ENCODE results near the gene NOL6.
"Not testable (repeated sequence)": the region's sequence is repeated elsewhere in the genome, so short reads cannot be mapped to it uniquely, and the experiment has no call there.

The NOL6 gene

GRCh38 chr9:33473643-33474352 is at the start of gene NOL6:
Gene NOL6 (minus strand): TSS chr9:33473924. CDS start chr9:33473842, 82 bp downstream.
- FAIRE-seq: peak; percentile 97

- FAIRE-seq: not testable (repeated sequence)
These were observed 48.1 kb upstream of the NOL6 start for GRCh38 chr9:33521861-33522260.

DNA sequence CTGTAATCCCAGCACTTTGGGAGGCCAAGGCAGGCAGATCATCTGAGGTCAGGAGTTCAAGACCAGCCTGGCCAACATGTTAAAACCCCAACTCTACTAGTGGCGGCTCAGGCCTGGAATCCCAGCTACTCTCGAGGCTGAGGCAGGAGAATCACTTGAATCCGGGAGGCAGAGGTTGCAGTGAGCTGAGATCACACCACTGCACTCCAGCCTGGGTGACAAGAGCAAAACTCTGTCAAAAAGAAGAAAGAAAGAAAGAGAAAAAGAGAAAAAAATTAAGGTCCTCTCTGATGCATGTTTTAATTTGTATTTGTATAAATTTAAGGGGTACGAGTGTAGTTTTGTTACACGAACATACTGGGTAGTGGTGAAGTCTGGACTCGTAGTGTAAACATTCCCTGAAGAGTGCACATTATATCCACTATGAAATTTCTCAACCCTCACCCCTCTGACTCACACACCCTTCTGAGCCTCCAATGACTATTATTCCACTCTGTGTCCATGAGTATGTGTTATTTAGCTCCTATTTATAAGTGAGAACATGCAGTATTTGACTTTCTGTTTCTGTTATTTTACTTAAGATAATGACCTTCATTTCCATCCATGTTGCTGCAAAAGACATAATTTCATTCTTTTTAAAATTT is 44.3 kb upstream of the NOL6 start:
- FAIRE-seq: not testable (repeated sequence)

GRCh38 chr9:33517373-33517772 is 43.6 kb upstream of the NOL6 start:
- no peak for FAIRE-seq

- FAIRE-seq: not testable (repeated sequence)
These were observed 42.7 kb upstream of the NOL6 start for GRCh38 chr9:33516397-33516796.

- not testable (repeated sequence) for FAIRE-seq
These were observed 41.7 kb upstream of the NOL6 start for GRCh38 chr9:33515342-33515995.

DNA sequence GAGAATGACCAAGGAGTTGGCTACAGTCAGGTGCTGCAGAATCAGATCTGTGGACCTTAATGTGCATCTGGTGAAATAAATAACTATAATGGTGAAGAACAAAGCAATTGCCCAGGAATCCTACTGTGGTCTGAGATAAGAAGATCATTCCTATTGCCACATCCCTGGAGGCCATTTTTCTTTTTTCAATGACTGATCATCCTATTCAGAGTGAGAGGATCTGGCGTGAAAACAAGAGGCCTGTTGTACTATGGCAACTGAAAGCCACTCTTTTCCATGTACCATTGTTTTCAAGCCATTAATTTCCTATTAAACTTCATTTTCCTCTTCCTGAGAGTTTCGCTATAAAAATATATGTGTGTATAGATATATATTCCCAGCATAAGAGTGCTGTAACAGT is 38.8 kb upstream of the NOL6 start:
- FAIRE-seq: not testable (repeated sequence)

DNA sequence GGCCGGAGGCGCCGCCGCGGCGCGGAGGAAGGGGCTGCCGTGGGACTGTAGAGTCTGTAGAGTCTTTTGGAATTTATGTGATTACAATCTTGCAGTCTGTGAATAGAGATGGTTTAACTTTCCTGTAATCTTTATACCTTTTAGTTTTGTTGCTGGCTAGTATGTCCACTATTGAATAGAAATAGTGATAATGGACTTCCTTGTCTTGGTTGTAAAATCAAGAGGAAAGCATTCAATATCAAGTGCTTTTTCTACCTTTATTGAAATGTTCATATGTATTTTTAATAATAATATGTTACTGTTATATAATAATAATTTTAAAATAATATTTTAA is 37.4 kb upstream of the NOL6 start:
- peak; percentile 41 for FAIRE-seq

DNA sequence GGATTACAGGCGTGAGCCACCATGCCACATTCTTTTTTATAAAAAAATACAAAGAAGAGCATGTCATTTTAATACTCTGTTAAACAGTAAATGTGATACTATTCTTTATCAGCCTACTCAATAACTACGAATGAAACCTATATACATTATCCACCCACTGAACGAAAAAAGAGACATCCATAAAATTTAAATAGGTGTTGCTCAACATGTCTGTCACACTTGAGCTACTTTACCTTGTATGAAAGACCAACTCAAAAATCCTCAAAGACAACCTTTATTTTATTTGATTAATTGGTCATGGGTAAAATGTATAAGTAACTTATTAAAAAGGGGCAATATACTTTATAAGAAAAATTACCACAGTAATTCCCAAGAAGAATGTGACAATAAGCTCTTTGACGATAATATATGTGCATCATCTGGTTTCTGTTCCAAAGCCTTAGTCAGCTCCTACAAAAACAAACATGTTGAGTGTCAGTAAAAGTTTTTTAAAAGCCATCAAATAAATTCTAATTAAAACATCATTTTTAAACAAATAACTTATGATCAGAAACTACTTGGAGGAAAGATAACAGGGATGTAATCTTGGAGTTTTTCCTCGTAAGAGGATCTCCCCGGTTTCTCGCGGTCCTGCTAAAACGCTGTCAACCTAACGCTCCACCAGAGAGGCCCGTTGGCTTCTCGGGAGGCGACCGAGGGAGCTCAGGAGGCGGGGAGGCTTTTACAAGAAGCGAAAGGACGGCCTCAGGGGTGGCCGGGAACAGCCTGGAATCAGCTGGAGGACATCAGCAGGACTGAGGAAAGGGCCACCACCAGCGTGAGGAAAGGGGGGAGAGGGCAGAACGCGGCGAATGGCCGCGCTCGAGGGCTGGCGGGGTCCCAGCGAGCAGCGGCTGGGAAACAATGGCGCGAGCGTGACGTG is 36.8 kb upstream of the NOL6 start:
- peak; percentile 66 for FAIRE-seq

DNA sequence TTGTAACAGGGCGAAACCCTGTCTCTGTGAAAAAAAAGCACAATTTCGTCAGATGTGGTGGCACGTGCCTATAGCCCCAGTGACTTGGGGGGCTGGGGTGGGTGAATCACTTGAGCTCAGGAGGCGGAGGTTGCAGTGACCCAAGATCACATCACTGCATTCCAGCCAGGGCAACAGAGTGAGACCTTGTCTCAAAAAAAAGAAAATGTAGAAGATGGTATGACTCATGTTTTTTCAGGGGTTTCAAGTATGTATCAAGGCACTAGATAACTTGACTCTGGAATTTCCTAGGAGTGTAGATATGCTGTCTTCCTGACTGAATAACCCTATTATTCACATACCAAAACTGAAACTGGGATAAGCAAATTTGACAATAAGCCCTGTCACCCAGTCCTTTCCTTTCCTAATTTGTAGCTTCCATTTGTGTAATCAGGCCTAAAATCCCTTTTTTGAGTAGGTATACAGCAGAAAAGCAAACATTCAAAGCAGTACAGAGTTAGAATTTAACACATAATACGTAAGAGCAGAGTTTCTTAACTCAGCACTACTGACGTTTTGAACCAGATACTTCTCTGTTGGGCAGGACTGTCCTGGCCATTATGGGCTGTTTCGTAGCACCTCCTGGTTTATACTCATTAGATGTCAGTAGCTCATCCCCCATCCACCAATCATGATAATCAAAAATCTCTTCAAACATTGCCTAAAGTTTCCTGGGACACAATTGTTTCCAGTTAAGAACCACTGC is 33.1 kb upstream of the NOL6 start:
- no peak for FAIRE-seq

- FAIRE-seq: peak; percentile 96
These were observed 24.7 kb upstream of the NOL6 start for GRCh38 chr9:33498387-33498786.

GRCh38 chr9:33493819-33494218 is 20.1 kb upstream of the NOL6 start:
- FAIRE-seq: not testable (repeated sequence)

DNA sequence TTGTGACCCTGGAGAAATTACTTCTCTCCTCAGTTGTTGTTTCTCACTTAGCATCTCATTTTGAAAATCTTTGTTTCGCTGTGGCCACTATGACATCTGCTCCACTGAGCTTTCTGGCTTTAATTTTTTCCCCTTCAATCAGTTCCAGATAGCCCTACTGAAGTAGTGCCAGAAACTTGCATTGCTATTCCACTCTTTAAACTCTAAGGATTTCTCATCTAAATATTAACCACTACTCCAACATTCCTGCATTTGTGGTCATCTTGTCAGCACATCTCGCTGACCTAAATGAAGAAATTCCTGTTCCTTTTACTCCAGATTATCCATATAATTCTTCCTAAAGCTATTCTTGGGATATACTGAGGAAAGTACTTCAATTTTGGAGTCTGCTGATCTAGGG is 15.3 kb upstream of the NOL6 start:
- no peak for FAIRE-seq

DNA sequence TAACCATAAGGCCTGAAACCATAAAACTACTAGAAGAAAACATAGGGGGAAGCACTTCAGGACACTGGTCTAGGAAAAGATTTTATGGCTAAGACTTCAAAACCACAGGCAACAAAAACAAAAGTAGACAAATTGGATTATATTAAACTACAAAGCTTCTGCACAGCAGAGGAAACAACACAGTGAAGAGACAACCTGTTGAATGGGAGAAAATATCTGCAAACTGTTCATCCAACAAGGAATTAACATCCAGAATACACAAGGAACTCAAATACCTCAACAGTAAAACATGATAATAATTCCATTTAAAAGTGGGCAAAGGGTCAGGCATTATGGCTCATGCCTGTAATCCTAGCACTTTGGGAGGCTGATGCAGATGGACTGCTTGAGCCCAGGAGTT is 11.6 kb upstream of the NOL6 start:
- not testable (repeated sequence) for FAIRE-seq

DNA sequence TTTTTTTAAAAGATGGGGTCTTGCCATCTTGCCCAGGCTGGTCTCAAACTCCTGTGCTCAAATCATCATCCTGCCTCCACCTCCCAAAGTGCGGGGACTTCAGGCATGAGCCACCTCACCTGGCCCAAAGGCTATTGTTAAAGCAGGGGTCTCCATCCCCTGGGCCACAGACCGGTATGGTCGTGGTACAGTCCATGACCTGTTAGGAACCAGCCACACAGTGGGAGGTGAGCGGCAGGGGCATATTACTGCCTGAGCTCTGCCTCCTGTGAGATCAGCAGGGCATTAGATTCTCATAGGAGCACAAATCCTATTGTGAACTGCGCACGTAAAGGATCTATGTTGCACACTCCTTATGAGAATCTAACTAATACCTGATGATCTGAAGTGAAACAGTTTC is 7.3 kb upstream of the NOL6 start:
- FAIRE-seq: no peak

- no peak for FAIRE-seq
These were observed 6.4 kb upstream of the NOL6 start for GRCh38 chr9:33480106-33480505.

DNA sequence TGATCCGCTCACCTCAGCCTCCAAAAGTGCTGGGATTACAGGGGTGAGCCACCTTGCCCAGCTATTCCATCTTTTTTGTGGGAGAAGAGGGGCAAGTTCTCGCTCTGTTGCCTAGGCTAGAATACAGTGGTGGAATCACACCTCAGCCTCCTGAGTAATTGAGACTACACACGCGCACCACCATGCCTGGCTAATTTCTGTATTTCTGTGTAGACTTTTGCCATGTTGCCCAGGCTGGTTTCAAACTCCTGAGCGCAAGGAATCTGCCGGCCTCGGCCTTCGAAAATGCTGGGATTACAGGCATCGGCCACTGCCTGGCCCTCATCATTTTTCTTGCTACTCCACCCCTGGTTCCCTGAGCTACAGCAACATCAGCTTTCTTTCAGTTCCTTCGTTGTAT is 2.8 kb upstream of the NOL6 start:
- FAIRE-seq: no peak

- FAIRE-seq: no peak
These were observed 1.6 kb upstream of the NOL6 start for GRCh38 chr9:33475357-33475756.

GRCh38 chr9:33472881-33473615 is 676 bp downstream of the NOL6 start:
- FAIRE-seq: no peak

DNA sequence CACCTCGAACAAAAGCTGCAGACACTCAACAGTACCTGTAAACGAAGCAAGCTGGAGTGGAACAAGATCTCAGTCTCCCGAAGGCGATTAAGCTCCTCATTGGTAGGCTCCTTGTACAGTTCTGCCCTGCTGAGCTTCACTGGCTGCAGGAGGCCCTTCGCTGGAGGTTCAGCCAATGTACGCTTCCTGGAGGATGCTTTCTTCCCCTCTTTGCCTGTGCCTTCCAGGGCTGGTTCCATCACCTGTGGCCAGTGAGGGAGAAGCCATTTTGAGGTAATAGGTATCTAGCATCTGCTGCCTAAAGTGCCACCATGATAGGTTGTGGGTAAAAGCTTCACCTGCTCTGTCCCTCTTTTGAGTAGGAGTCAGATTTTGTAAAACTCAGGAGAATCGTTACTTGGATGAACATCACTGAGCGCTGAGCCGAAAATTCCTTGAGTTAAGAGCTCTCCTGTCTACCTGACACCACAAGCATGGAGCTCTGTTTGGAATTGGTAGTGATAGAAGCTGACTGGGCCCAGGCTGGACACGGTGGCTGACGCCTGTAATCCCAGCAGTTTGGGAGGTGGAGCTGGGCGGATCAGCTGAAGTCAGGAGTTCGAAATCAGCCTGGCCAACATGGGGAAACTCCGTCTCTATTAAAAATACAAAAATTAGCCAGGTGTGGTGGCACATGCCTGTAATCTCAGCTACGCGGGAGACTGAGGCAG is 1.4 kb downstream of the NOL6 start:
- no peak for FAIRE-seq

DNA sequence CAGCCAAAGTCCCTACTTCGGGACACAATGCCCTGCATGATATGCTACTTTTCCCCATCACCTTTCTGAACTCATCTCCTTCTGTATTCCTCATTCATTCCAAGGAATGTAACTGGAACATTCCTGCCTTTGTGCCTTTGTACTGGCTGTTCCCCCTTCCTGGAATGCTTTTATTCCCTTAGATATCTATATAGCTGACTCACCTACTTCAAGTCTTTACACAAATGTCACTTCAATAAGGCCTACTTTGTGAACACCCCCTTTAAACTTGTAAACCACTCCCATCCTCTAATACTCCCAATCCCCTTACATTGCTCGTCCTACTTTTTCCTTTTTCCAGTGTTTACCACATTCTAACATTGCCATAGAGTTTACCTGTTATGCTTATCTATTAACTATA is 2.4 kb downstream of the NOL6 start:
- FAIRE-seq: no peak

All from colon (tissue), 2 donors.